ENCODE results near the gene TMEM88.

- TF ChIP-seq TAF1 (conservative IDR thresholded peaks at IDR 0.05) (no peak), CTCF (IDR thresholded peaks at IDR 0.05; ENCODE audit: low read depth, low read length, missing input control) (no peak), JUND (IDR thresholded peaks at IDR 0.05) (no peak), GABPA (IDR thresholded peaks at IDR 0.05 in 1 of 2, conservative IDR thresholded peaks at IDR 0.05 in 1 of 2) (no peak), MAX (IDR thresholded peaks at IDR 0.05) (no peak), ZBTB33 (IDR thresholded peaks at IDR 0.05) (no peak), RAD21 (IDR thresholded peaks at IDR 0.05) (no peak), YY1 (IDR thresholded peaks at IDR 0.05) (no peak), EGR1 (IDR thresholded peaks at IDR 0.05; ENCODE audit: low read depth in 2 of 2) (no peak), SP1 (IDR thresholded peaks at IDR 0.05) (no peak), ATF3 (IDR thresholded peaks at IDR 0.05) (no peak), HNF4G (IDR thresholded peaks at IDR 0.05) (no peak)
These were observed 15.5 kb upstream of the TMEM88 start for GRCh38 chr17:7839190-7839875.

Data from liver (tissue), 3 donors.